Measurements from ENCODE around the gene NKX2-4.
"Not testable (repeated sequence)": the region's sequence is repeated elsewhere in the genome, so short reads cannot be mapped to it uniquely, and the experiment has no call there.

Gene NKX2-4

DNA sequence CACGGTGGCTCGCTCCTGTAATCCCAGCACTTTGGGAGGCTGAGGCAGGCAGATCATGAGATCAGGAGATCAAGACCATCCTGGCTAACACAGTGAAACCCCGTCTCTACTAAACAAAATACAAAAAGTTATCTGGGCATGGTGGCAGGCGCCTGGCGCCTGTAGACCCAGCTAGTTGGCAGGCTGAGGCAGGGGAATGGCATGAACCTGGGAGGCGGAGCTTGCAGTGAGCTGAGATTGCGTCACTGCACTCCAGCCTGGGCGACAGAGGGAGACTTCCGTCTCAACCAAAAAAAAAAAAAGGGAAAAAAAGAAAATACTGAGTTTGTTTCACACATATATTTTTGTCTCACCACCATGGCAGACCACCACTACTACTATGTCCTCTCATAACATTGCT lies 31.1 kb downstream of the NKX2-4 start:
- not testable (repeated sequence) for DNase-seq (ENCODE audit: low read depth, low spot score); H3K27ac ChIP-seq

DNA sequence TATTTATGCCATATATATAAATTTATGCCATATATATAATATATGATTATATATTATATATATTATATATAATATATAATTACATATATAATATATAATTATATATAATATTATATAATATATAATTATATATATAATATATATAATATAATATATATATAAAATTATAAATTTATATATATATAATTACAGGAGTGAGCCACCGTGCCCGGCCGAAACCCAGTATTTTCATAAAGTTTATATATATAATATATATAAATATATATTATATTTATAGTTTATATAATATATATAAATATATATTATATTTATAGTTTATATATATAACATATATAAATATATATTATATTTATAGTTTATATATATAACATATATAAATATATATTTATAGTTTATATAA lies 31.6 kb downstream of the NKX2-4 start:
- H3K27ac ChIP-seq = no peak overlapping the region
- DNase-seq (ENCODE audit: low read depth, low spot score) = no peak

DNA sequence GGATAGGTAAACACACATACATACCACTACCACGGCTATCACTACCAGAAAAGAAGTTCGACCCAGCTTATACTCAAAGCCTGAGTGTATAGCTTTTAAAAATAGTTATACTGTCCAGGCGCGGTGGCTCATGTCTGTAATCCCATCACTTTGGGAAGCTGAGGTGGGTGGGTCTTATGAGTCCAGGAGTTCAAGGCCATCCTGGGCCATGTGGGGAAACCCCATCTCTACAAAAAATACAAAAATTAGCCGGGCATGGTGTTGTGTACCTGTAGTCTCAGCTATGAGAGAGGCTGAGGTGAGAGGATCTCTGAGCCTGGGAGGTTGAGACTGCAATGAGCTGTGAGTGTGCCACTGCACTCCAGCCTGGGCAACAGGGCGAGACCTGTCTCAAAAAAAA lies 32.9 kb downstream of the NKX2-4 start:
- no peak overlapping the region for H3K27ac ChIP-seq
- no peak for DNase-seq (ENCODE audit: low read depth, low spot score)

DNA sequence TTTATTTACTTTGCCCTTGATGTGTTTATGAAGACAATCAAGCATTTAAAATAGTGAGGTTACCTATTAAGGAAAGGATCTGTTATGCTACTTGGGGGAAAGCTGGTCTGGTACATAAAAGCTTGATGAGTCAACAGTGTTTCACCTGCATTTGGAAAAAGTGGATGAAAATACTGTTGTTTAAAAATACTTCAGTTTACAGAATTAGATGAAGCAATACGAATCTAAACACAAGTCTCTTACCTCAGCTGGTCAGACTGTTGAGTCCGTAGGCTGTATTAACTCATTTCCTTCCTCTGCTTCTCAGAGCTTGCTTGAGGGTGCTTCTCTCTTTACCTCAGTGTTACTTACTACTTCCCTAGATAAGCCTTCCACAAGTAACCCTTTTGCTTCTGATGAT lies 36.1 kb downstream of the NKX2-4 start:
- no peak for DNase-seq (ENCODE audit: low read depth, low spot score)

DNA sequence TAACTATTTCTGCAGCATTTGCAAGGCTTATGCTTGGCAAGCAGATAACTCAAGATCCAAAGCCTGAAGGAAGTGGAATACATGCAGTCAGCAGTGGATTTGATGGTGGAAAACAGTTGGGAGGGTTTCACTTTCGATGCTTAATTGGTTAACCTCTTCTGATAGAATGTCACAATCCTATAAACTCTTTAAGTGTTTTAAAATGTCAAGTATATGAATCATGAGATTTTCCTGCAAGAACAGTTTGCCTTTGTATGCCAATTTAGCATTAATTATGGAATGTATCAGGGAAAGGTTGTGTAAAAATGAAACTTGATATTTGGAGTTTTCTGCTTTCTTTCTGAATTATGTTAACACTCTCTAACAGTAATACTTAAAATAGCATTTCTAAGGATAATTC lies 36.6 kb downstream of the NKX2-4 start:
- H3K27ac ChIP-seq = peak overlapping the region; percentile 38
- DNase-seq (ENCODE audit: low read depth, low spot score) = no peak

More for the DNA sequence above, 36.1 kb downstream of the NKX2-4 start:
- peak overlapping the region; percentile 38 for H3K27ac ChIP-seq

DNA sequence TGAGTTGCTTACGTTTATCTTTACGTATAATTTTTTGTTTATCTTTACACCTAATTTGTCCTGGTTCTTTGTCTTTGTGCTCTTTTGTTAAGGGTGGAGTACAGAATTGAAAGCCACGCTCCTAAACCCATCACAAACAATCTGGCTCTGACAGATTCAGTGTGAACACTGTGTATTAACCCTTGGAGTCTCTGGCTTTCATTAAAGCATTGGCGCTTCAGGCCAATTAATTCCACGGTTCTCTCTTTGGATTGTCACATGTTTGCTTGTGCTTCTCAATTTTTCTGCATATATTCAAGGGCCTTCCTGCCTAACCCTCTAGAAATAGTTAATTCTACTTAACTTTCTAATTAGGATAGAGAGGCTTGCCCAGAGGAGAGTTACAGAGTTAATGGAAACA lies 38.6 kb downstream of the NKX2-4 start:
- no peak overlapping the region for H3K27ac ChIP-seq
- no peak for DNase-seq (ENCODE audit: low read depth, low spot score)

DNA sequence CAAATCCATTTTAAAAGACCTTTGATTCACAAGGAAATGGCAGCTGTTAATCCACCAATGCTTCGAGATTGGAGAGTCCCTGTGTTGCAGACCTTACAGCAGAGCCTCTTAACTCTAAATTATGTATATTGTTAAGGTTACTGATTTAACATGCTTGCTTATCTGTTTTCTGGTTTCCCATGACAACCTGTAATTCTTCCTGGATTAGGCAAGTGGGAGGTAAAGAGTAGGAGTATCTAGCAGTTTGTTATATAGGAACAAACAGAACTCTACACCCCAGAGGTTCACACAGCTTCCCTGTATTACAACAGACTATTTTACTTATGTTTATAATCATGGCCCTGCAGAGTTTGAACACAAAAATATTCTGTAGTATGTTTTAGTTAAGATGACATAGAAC lies 39.5 kb downstream of the NKX2-4 start:
- no peak for DNase-seq (ENCODE audit: low read depth, low spot score)

DNA sequence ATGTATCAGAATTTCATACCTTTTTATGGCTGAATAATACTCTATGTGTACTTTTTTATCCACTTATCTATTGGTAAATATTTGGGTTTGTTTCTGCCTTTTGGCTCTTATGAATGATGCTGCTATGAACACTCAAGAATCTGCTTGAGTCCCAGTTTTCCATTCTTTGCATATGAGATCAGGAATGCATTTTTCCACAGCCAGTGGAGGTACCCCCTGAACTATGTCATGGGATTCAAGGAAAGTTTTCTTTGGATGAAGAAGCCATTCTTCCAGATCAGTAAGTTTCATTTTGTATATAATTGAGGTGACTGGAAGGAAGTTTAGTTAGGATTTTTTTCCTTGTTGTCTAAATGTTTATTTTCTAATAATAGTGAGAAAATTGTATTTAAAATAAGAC lies 40.9 kb downstream of the NKX2-4 start:
- no peak for DNase-seq (ENCODE audit: low read depth, low spot score)
- no peak overlapping the region for H3K27ac ChIP-seq

More for the DNA sequence above, 39.5 kb downstream of the NKX2-4 start:
- H3K27ac ChIP-seq = no peak overlapping the region

DNA sequence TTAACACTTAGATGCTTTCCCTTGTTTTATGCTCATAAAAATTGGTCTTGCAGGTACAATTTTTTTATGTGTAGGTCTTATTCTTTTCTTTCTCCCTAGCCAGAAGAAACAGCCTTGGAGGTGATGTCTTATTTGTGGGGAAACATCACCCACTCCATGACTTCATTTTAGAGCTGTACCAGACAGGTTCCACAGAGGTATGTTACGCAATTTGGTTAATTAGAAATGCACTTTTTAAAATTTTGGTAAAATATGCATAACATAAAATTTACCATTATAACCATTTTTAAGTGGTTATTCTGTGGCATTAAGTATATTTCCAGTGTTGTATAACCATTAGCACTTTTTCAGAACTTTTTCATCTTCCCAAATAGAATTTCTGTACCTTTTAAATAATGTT lies 41.3 kb downstream of the NKX2-4 start:
- H3K27ac ChIP-seq = no peak overlapping the region
- DNase-seq (ENCODE audit: low read depth, low spot score) = no peak

DNA sequence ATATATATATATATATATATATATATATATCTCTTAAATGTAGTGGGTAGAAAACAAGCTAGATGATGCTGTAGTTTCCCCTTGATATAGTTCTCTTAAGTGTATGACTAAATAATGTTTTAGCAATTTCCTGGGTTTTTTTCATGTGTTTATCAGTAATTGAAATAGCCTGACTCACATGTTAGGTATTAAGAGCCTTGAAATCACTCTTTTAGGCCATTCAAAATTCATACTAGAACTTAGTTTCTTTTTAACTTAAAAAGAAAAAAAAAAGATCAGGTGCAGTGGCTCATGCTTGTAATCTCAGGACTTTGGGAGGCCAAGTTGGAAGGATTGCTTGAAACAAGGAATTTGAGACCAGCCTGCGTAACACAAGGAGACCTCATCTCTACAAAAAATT lies 44.1 kb downstream of the NKX2-4 start:
- no peak overlapping the region for H3K27ac ChIP-seq
- DNase-seq (ENCODE audit: low read depth, low spot score) = no peak

DNA sequence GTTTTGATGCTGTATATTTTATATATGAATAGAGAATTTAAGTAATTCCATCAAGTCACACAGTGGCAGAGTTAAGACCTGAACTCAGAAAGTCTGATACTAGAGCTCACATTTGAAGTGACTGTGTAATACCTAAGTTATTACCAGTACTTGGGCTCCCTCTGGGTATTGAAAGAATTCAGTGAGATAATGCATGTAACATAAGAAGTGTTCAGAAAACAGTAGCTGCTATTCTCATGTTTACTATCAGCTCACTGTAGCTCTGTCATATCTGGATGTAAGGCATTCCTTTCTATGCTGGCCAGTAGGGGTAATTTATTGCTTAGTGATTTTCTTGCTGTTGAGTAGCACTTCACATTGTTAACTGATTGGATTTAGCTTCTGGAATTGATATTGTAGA lies 44.6 kb downstream of the NKX2-4 start:
- H3K27ac ChIP-seq = no peak overlapping the region
- no peak for DNase-seq (ENCODE audit: low read depth, low spot score)
